WTC11 (cell line): ENCODE data around the gene GALNT15. TPM values are rescaled to one million over a fixed set of nuclear protein-coding genes. Genes with fewer than 3 reads are reported as not detected.
A peak's percentile ranks its signal among the peaks of the same experiment; 100 is the strongest.

Experiments used
- ATAC-seq: fragments of 200-7000 bp; cut with Tn5 transposase; 2 replicates; pipeline ENCODE4 v1.10.0; 2021; ENCODE audit warnings: mild to moderate bottlenecking, moderate library complexity
- CTCF ChIA-PET: fragments of 300-600 bp; sonication (Branson Sonifier 250); formaldehyde crosslinking; loops from one replicate; lab custom pipeline; 2021; ENCODE audit warnings: antibody characterized with exemption; lab: Charles Lee
- POLR2A ChIA-PET: fragments of 350-600 bp; sonication (Branson Sonifier 250); formaldehyde crosslinking; loops from one replicate; lab custom pipeline; 2021; ENCODE audit warnings: antibody characterized with exemption; lab: Charles Lee
- DNase-seq: peaks from one replicate; pipeline ENCODE4 v3.0.0; 2021; ENCODE audit warnings: low spot score
- H3K27ac Mint-ChIP-seq: 2 replicates; pipeline ENCODE4 v1.8.0; 2021; ENCODE audit warnings: mixed read lengths
- H3K27me3 Mint-ChIP-seq: 2 replicates; pipeline ENCODE4 v1.8.0; 2021; ENCODE audit warnings: low read depth, mild to moderate bottlenecking, moderate library complexity, mixed read lengths
- H3K36me3 Mint-ChIP-seq: 2 replicates; pipeline ENCODE4 v1.8.0; 2021; ENCODE audit warnings: mixed read lengths
- H3K4me1 Mint-ChIP-seq: 2 replicates; pipeline ENCODE4 v1.8.0; 2022; ENCODE audit warnings: mixed read lengths
- H3K4me3 Mint-ChIP-seq: 2 replicates; pipeline ENCODE4 v1.8.0; 2021; ENCODE audit warnings: mild to moderate bottlenecking, moderate library complexity, mixed read lengths
- H3K9me3 Mint-ChIP-seq: 2 replicates; pipeline ENCODE4 v1.8.0; 2021; ENCODE audit warnings: mixed read lengths
- CBFB ChIP-seq: sonication (generic); formaldehyde crosslinking; IDR thresholded peaks from 2 replicates; pipeline ENCODE4 v1.8.1; 2022; ENCODE audit warnings: mild to moderate bottlenecking, low read depth, missing genetic modification reagents
- IRF2 ChIP-seq: sonication (generic); formaldehyde crosslinking; IDR thresholded peaks from 2 replicates; pipeline ENCODE4 v1.8.0; 2022; ENCODE audit warnings: low read depth, missing genetic modification reagents, borderline replicate concordance
- NR3C1 ChIP-seq: sonication (generic); formaldehyde crosslinking; conservative IDR thresholded peaks from 2 replicates; pipeline ENCODE4 v1.8.1; 2023; ENCODE audit warnings: low read depth, mild to moderate bottlenecking, missing genetic modification reagents
- RELA ChIP-seq: sonication (generic); formaldehyde crosslinking; IDR thresholded peaks from 2 replicates; pipeline ENCODE4 v1.8.1; 2022; ENCODE audit warnings: missing genetic modification reagents, mild to moderate bottlenecking, borderline replicate concordance
- RORB ChIP-seq: fragments of 250-450 bp; sonication (Bioruptor Pico); IDR thresholded peaks from 2 replicates; pipeline ENCODE4 v1.9.0; 2021; ENCODE audit warnings: mild to moderate bottlenecking
- SMAD3 ChIP-seq: sonication (generic); formaldehyde crosslinking; IDR thresholded peaks from 2 replicates; pipeline ENCODE4 v1.8.0; 2022; ENCODE audit warnings: missing genetic modification reagents, mild to moderate bottlenecking, borderline replicate concordance
- TEAD1 ChIP-seq: sonication (generic); formaldehyde crosslinking; IDR thresholded peaks from 2 replicates; pipeline ENCODE4 v1.8.0; 2022; ENCODE audit warnings: mild to moderate bottlenecking, missing genetic modification reagents
- ZNF671 ChIP-seq: fragments of 250-450 bp; sonication (Bioruptor Pico); IDR thresholded peaks from 2 replicates; pipeline ENCODE4 v1.8.0; 2021; ENCODE audit warnings: mild to moderate bottlenecking
- total RNA-seq: library from RNA; stranded (reverse); gene quantifications from 3 replicates; pipeline ENCODE4 v1.2.3, GENCODE V29; 2021
- TF ChIP-seq, protein P1 (sequence below): fragments of 200-600 bp; IDR thresholded peaks from 2 replicates; pipeline ENCODE4 v1.8.0; 2022; ENCODE audit warnings: antibody characterized with exemption
- TF ChIP-seq, protein P2 (sequence below): sonication (generic); formaldehyde crosslinking; IDR thresholded peaks from 2 replicates; pipeline ENCODE4 v1.8.1; 2023; ENCODE audit warnings: mild to moderate bottlenecking, missing genetic modification reagents, moderate library complexity
- TF ChIP-seq, protein P3 (sequence below): fragments of 250-450 bp; sonication (Bioruptor Pico); IDR thresholded peaks from 2 replicates; pipeline ENCODE4 v1.9.0; 2021; ENCODE audit warnings: mild to moderate bottlenecking, borderline replicate concordance
- TF ChIP-seq, protein P4 (sequence below): sonication (generic); formaldehyde crosslinking; IDR thresholded peaks from 2 replicates; pipeline ENCODE4 v1.8.1; 2023; ENCODE audit warnings: mild to moderate bottlenecking, missing genetic modification reagents

Gene GALNT15
- total RNA-seq, 1 experiment from 2014 or later, result 0.15 TPM

DNA sequence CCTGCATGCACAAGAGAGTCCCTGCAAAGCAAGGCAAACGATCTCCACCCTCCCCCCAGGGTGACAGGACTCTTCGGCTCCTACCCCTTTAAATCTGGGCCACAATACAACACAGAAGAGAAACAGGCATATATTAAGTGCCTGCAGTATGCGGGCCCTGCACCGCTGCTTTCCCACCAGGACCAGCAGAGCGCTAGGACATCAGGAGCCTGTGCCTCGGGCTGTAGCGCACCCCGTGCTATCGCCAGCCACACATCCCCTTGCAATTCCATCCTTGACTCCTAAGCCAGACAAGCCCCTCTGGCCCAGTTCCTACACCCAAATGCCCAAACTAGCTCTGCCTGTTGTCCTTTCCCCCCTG, 4.1 kb downstream of the GALNT15 start:
- no peaks in the 10 kb centered on the region for H3K36me3 Mint-ChIP-seq
- TF ChIP-seq IRF2, result no peak
- TF ChIP-seq, protein P1, sequence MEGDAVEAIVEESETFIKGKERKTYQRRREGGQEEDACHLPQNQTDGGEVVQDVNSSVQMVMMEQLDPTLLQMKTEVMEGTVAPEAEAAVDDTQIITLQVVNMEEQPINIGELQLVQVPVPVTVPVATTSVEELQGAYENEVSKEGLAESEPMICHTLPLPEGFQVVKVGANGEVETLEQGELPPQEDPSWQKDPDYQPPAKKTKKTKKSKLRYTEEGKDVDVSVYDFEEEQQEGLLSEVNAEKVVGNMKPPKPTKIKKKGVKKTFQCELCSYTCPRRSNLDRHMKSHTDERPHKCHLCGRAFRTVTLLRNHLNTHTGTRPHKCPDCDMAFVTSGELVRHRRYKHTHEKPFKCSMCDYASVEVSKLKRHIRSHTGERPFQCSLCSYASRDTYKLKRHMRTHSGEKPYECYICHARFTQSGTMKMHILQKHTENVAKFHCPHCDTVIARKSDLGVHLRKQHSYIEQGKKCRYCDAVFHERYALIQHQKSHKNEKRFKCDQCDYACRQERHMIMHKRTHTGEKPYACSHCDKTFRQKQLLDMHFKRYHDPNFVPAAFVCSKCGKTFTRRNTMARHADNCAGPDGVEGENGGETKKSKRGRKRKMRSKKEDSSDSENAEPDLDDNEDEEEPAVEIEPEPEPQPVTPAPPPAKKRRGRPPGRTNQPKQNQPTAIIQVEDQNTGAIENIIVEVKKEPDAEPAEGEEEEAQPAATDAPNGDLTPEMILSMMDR, result peak; percentile 3; the same call in 1 of the 2 replicates
- no peaks in the 10 kb centered on the region for H3K9me3 Mint-ChIP-seq
- POLR2A ChIA-PET, result no interaction called here
- no peaks in the 10 kb centered on the region; the same call in none of the 2 replicates for H3K27me3 Mint-ChIP-seq
- DNase-seq (no peak), ATAC-seq (peak; percentile 71)
- H3K4me3 Mint-ChIP-seq, result no peak overlapping the region; the same call in 1 of the 2 replicates
- peaks cover 29% of the 10 kb centered on the region for H3K4me1 Mint-ChIP-seq
- no peak overlapping the region for H3K27ac Mint-ChIP-seq
- CTCF ChIA-PET, result interaction anchor here (0.5 to 1.7 kb wide), 51 partner anchors 11 to 712 kb away, joined by 3 to 64 read pairs (median 4); partner anchors contain the start of genes DPH3 and OXNAD1

DNA sequence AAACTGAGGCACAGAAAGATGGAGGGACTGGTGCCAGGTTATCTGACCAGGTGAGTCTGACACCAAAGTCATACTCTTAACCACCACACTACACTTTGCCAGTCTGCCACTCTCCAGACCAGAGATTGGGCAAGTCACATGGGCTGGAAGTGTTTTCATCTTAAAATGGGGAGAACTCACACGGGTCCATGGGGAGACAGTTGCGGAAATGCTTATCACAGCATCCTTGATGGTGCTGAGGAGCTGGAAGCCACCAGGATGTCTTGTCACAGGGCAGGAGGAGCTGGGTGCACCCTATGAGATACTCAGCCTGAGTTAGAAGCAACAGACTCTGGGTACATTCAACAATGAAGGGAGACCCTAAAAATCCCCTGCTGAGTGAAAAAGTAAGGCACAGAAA, 4.8 kb downstream of the GALNT15 start:
- Mint-ChIP-seq H3K9me3 (no peaks in the 10 kb centered on the region), H3K27me3 (no peaks in the 10 kb centered on the region; the same call in none of the 2 replicates), H3K4me1 (peaks cover 29% of the 10 kb centered on the region), H3K36me3 (no peaks in the 10 kb centered on the region), H3K27ac (no peak overlapping the region), H3K4me3 (no peak overlapping the region)
- CTCF ChIA-PET, result interaction anchor here (0.9 to 1.7 kb wide), 6 partner anchors 10 to 421 kb away, joined by 3 to 12 read pairs (median 6); no protein-coding TSS in a partner anchor
- POLR2A ChIA-PET, result no interaction called here
- TF ChIP-seq RORB (CRISPR knock-in tag), result no peak
- no peak for TF ChIP-seq TEAD1
- TF ChIP-seq, protein P1, result no peak
- TF ChIP-seq CBFB (CRISPR knock-in tag), result no peak
- TF ChIP-seq ZNF671 (CRISPR knock-in tag), result no peak
- TF ChIP-seq, protein P2, sequence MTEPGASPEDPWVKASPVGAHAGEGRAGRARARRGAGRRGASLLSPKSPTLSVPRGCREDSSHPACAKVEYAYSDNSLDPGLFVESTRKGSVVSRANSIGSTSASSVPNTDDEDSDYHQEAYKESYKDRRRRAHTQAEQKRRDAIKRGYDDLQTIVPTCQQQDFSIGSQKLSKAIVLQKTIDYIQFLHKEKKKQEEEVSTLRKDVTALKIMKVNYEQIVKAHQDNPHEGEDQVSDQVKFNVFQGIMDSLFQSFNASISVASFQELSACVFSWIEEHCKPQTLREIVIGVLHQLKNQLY (CRISPR knock-in tag), result no peak
- TF ChIP-seq, protein P3, sequence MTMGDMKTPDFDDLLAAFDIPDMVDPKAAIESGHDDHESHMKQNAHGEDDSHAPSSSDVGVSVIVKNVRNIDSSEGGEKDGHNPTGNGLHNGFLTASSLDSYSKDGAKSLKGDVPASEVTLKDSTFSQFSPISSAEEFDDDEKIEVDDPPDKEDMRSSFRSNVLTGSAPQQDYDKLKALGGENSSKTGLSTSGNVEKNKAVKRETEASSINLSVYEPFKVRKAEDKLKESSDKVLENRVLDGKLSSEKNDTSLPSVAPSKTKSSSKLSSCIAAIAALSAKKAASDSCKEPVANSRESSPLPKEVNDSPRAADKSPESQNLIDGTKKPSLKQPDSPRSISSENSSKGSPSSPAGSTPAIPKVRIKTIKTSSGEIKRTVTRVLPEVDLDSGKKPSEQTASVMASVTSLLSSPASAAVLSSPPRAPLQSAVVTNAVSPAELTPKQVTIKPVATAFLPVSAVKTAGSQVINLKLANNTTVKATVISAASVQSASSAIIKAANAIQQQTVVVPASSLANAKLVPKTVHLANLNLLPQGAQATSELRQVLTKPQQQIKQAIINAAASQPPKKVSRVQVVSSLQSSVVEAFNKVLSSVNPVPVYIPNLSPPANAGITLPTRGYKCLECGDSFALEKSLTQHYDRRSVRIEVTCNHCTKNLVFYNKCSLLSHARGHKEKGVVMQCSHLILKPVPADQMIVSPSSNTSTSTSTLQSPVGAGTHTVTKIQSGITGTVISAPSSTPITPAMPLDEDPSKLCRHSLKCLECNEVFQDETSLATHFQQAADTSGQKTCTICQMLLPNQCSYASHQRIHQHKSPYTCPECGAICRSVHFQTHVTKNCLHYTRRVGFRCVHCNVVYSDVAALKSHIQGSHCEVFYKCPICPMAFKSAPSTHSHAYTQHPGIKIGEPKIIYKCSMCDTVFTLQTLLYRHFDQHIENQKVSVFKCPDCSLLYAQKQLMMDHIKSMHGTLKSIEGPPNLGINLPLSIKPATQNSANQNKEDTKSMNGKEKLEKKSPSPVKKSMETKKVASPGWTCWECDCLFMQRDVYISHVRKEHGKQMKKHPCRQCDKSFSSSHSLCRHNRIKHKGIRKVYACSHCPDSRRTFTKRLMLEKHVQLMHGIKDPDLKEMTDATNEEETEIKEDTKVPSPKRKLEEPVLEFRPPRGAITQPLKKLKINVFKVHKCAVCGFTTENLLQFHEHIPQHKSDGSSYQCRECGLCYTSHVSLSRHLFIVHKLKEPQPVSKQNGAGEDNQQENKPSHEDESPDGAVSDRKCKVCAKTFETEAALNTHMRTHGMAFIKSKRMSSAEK (CRISPR knock-in tag), result no peak
- TF ChIP-seq NR3C1 (CRISPR knock-in tag), result no peak
- TF ChIP-seq, protein P4, sequence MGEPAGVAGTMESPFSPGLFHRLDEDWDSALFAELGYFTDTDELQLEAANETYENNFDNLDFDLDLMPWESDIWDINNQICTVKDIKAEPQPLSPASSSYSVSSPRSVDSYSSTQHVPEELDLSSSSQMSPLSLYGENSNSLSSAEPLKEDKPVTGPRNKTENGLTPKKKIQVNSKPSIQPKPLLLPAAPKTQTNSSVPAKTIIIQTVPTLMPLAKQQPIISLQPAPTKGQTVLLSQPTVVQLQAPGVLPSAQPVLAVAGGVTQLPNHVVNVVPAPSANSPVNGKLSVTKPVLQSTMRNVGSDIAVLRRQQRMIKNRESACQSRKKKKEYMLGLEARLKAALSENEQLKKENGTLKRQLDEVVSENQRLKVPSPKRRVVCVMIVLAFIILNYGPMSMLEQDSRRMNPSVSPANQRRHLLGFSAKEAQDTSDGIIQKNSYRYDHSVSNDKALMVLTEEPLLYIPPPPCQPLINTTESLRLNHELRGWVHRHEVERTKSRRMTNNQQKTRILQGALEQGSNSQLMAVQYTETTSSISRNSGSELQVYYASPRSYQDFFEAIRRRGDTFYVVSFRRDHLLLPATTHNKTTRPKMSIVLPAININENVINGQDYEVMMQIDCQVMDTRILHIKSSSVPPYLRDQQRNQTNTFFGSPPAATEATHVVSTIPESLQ (CRISPR knock-in tag), result no peak
- no peak for TF ChIP-seq RELA
- no peak for TF ChIP-seq SMAD3
- ATAC-seq (no peak), DNase-seq (no peak)
